Measurements from ENCODE around the gene TEX12.
A peak's percentile ranks its signal among the peaks of the same experiment; 100 is the strongest.

The TEX12 gene

DNA sequence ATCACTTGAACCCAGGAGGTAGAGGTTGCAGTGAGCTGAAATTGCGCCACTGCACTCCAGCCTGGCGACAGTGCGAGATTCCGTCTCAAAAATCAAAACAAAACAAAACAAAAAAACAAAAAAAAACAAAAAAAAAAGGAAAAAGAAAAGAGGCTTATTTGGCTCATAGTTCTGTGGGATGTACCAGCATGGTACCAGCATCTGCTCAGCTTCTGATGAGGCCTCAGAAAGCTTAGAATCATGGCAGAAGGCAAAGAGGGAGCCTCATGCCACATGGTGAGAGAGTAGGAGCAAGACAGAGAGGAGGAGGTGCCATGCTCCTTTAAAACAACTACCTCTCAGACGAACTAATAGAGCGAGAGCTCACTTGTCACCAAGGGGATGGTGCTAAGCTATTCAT, 48.4 kb downstream of the TEX12 start:
- no peak for DNase-seq

- DNase-seq = no peak
Observed at GRCh38 chr11:112216561-112217105, 49.5 kb downstream of the TEX12 start.

GRCh38 chr11:112219476-112220232, 52.5 kb downstream of the TEX12 start:
- DNase-seq = peak; percentile 60 to 82

DNA sequence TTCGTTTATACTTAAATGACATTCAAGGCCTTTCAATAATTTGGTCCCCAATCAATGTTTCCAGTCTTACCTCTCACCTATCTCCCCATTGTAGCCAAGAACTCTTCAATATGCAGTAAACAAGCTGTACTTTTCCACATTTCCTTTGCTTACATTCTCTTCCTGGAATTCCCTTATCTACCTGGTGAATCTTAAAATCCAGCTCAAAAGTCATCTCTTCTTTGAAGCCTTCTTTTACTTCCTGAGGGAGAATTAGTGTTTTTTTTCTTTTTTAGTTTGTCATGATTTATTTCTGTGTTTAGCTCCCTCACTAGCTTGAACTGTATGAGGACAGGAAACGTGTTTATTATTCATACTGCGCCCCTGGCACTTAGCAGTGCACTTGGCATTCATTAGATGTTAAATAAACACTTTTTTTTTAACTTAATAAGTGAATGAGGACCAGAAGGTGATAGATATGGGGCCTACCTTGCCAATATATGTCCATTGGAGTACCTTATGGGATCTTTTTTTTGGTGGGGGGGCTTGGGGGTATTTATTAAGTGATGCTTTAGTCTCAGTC, 54.2 kb downstream of the TEX12 start:
- DNase-seq = no peak

Measured in CD4-positive, alpha-beta T cell treated with Interferon alpha-2 for 1 hour (primary cell).